Neuronal stem cell (in vitro differentiated cells): ENCODE data around the gene MAB21L4. TPM values are rescaled to one million over a fixed set of nuclear protein-coding genes. Genes with fewer than 3 reads are reported as not detected.
A peak's percentile ranks its signal among the peaks of the same experiment; 100 is the strongest.

Experiments
- DNase-seq: peaks from one replicate; pipeline ENCODE4 v3.0.0-alpha.2; 2013; ENCODE audit warnings: low spot score
- H2AFZ ChIP-seq: one replicate; pipeline ENCODE4 v1.6.1; 2013; ENCODE audit warnings: mild to moderate bottlenecking, low read length, inconsistent platforms
- H2AK5ac ChIP-seq: 2 replicates; pipeline ENCODE4 v1.6.1; 2013; ENCODE audit warnings: low read depth, mild to moderate bottlenecking, inconsistent platforms, low read length, moderate library complexity, mixed read lengths
- H2BK120ac ChIP-seq: 2 replicates; pipeline ENCODE4 v1.6.1; 2013; ENCODE audit warnings: low read depth, mild to moderate bottlenecking, inconsistent platforms, low read length, moderate library complexity, mixed read lengths
- H2BK12ac ChIP-seq: one replicate; pipeline ENCODE4 v1.6.1; 2013; ENCODE audit warnings: low read length, inconsistent platforms
- H2BK15ac ChIP-seq: 2 replicates; pipeline ENCODE4 v1.6.1; 2013; ENCODE audit warnings: mild to moderate bottlenecking, low read length, inconsistent platforms, mixed read lengths
- H2BK5ac ChIP-seq: one replicate; pipeline ENCODE4 v1.6.1; 2013; ENCODE audit warnings: inconsistent platforms, mild to moderate bottlenecking, low read length, moderate library complexity
- H3K14ac ChIP-seq: one replicate; pipeline ENCODE4 v1.6.1; 2013; ENCODE audit warnings: low read length, inconsistent platforms
- H3K18ac ChIP-seq: 2 replicates; pipeline ENCODE4 v1.6.1; 2013; ENCODE audit warnings: low read length, inconsistent platforms
- H3K23ac ChIP-seq: 2 replicates; pipeline ENCODE4 v1.6.1; 2013; ENCODE audit warnings: low read depth, mild to moderate bottlenecking, mixed read lengths, low read length, inconsistent platforms; ENCODE audit not compliant: poor library complexity
- H3K27ac ChIP-seq: replicated peaks from 3 replicates; pipeline ENCODE4 v1.5.1; 2013; ENCODE audit warnings: low read length, inconsistent platforms
- H3K27me3 ChIP-seq, 3 experiments: 2 replicates each; pipeline ENCODE4 v1.6.1; 2013; ENCODE audit warnings: low read length in 3 of 3, mild to moderate bottlenecking in 2 of 3, inconsistent platforms in 1 of 3, low read depth in 1 of 3, mixed read lengths in 1 of 3, moderate library complexity in 1 of 3; ENCODE audit not compliant: control insufficient read depth in 3 of 3, insufficient read depth in 3 of 3
- H3K36me3 ChIP-seq, 2 donors: replicated peaks in 1 of 2; 2 replicates each; pipeline ENCODE4 v1.6.1; 2013; ENCODE audit warnings: low read length in 2 of 2; ENCODE audit not compliant: control insufficient read depth in 2 of 2, insufficient read depth in 2 of 2
- H3K4ac ChIP-seq: 2 replicates; pipeline ENCODE4 v1.6.1; 2013; ENCODE audit warnings: inconsistent platforms, mild to moderate bottlenecking, low read length, moderate library complexity
- H3K4me1 ChIP-seq, 2 donors: 1 replicate in 1 of 2; 2 replicates in 1 of 2; pipeline ENCODE4 v1.6.1; 2013; ENCODE audit warnings: low read length in 2 of 2, low read depth in 1 of 2; ENCODE audit not compliant: control insufficient read depth in 2 of 2, insufficient read depth in 1 of 2
- H3K4me2 ChIP-seq: one replicate; pipeline ENCODE4 v1.6.1; 2013; ENCODE audit warnings: mild to moderate bottlenecking, low read length, inconsistent platforms; ENCODE audit not compliant: insufficient read depth, poor library complexity, severe bottlenecking
- H3K4me3 ChIP-seq, 2 donors: 2 replicates each; pipeline ENCODE4 v1.5.1; 2013; ENCODE audit warnings: low read length in 2 of 2, mild to moderate bottlenecking in 2 of 2, inconsistent platforms in 1 of 2, moderate library complexity in 1 of 2
- H3K79me1 ChIP-seq: one replicate; pipeline ENCODE4 v1.6.1; 2013; ENCODE audit warnings: low read depth, mild to moderate bottlenecking, inconsistent platforms, low read length, moderate library complexity
- H3K9ac ChIP-seq: one replicate; pipeline ENCODE4 v1.6.1; 2013; ENCODE audit warnings: mild to moderate bottlenecking, low read depth, low read length, inconsistent platforms; ENCODE audit not compliant: poor library complexity
- H3K9me3 ChIP-seq, 2 donors: replicated peaks in 1 of 2; 2 replicates each; pipeline versions ENCODE3 to v1.6.1; 2013; ENCODE audit warnings: low read length in 2 of 2, mild to moderate bottlenecking in 2 of 2, inconsistent platforms in 1 of 2, low read depth in 1 of 2, mixed read lengths in 1 of 2, moderate library complexity in 1 of 2; ENCODE audit not compliant: control insufficient read depth in 2 of 2, insufficient read depth in 1 of 2
- H4K8ac ChIP-seq: one replicate; pipeline ENCODE4 v1.6.1; 2013; ENCODE audit warnings: low read depth, mild to moderate bottlenecking, inconsistent platforms, low read length, moderate library complexity
- H4K91ac ChIP-seq: one replicate; pipeline ENCODE4 v1.6.1; 2013; ENCODE audit warnings: low read length, low read depth, mild to moderate bottlenecking, inconsistent platforms; ENCODE audit not compliant: poor library complexity
- WGBS, 2 donors: extraction: QIAGEN DNeasy Blood & Tissue Kit; methylation state at CpG; one replicate each; pipeline ENCODE4 v1.1.7; 2013; ENCODE audit warnings: missing lambda C conversion rate in 2 of 2, mixed read lengths in 1 of 2; ENCODE audit not compliant: insufficient read length in 2 of 2, insufficient replicate concordance in 1 of 2; ENCODE audit errors: extremely low coverage in 2 of 2; 5-methylcytosine and 5-hydroxymethylcytosine counted together
- polyA plus RNA-seq, 2 experiments: library from polyadenylated mRNA; stranded (reverse); fragments of 200-250 nt; gene quantifications; one replicate each; pipeline ENCODE4 v1.2.3, GENCODE V29; 2013

Gene MAB21L4
- not detected for polyA plus RNA-seq (2013, experiment 1 of 2)
- polyA plus RNA-seq (2013, experiment 2 of 2): not detected

- Histone ChIP-seq H2BK12ac (peak within 1 kb of the TSS; percentile 97), H2BK120ac (no peak within 1 kb of the TSS), H3K18ac (peak within 1 kb of the TSS; percentile 85), H3K4me3 (peak within 1 kb of the TSS in 1 of 2 donors; percentile 55), H4K8ac (peak within 1 kb of the TSS; percentile 65), H3K4me1 (peaks cover 0 to 4% of the 10 kb centered on the region in 2 donors), H3K9me3 (no peaks in the 10 kb centered on the region), H3K27me3 (peaks cover 0 to 15% (median 3%) of the 10 kb centered on the region in 3 experiments), H3K36me3 (no peaks in the 10 kb centered on the region), H2AK5ac (peak within 1 kb of the TSS; percentile 92), H3K23ac (peak within 1 kb of the TSS; percentile 98), H3K14ac (peak within 1 kb of the TSS; percentile 95), H3K27ac (no peak within 1 kb of the TSS), H2BK15ac (peak within 1 kb of the TSS; percentile 88), H2AFZ (no peak within 1 kb of the TSS), H3K79me1 (no peaks in the 10 kb centered on the region), H3K9ac (peak within 1 kb of the TSS; percentile 70), H2BK5ac (no peak within 1 kb of the TSS), H4K91ac (peak within 1 kb of the TSS; percentile 64), H3K4ac (no peak within 1 kb of the TSS), H3K4me2 (peak within 1 kb of the TSS; percentile 11)
- no peak for DNase-seq
- WGBS, 2 donors: no CpG with 5 or more reads among the region's 24 CpGs
Observed at GRCh38 chr2:240895656-240896388, at the start of gene MAB21L4. Gene MAB21L4 (minus strand): TSS chr2:240896156. CDS start chr2:240895997, 159 bp downstream.

- Histone ChIP-seq H3K36me3 (no peaks in the 10 kb centered on the region), H3K4ac (no peak overlapping the region), H2BK5ac (no peak overlapping the region), H4K8ac (no peak overlapping the region), H2AK5ac (no peak overlapping the region), H3K9me3 (peaks cover 0 to 6% of the 10 kb centered on the region in 2 donors), H2BK12ac (no peak overlapping the region), H3K9ac (no peak overlapping the region), H3K27me3 (peaks cover 0 to 37% (median 0%) of the 10 kb centered on the region in 3 experiments), H3K23ac (no peak overlapping the region), H3K18ac (no peak overlapping the region), H2AFZ (no peak overlapping the region), H2BK120ac (no peak overlapping the region), H3K4me1 (no peaks in the 10 kb centered on the region), H3K4me2 (no peak overlapping the region), H3K27ac (no peak overlapping the region), H3K79me1 (no peaks in the 10 kb centered on the region), H3K14ac (no peak overlapping the region), H4K91ac (no peak overlapping the region), H2BK15ac (no peak overlapping the region), H3K4me3 (no peak overlapping the region)
- WGBS, 2 donors: no CpG with 5 or more reads among the region's 9 CpGs
- DNase-seq: no peak
Observed at GRCh38 chr2:240936106-240936505, 40.1 kb upstream of the MAB21L4 start.

DNA sequence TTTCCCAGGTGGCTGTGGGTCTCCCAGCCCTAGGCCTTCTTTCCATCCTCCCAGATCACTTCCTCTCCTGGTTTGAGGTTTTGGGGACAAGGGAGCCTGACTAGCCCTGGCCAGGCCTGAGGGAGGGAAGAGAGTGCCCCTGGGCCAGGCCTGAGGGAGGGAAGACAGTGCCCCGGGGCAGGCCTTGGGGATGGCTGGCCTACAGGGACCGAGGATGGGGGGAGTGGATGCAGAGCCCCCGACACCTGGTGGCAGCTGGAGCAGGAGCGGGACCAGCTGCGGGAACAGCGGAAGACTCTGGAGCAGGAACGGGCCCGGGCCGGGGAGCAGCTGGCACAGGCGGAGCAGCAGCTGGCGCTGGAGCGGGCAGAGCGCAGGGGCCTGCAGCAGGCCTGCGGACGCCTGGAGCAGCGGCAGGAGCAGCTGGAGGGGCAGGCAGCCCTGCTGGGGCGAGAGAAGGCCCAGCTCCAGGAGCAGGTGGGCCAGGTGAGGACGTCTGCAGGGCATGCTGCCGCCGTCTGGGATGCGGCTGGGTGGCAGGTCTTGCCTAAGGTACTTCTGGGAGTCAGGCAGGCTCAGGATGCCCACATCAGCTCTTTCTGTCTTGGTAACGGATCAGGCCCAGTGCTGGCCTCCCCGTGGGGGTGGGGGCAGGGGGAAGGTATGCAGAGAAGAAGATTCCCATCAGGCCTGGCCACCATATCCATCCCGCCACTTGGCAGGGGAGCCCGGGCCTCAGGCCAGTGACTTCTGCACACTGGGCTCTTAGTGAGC lies 39.3 kb upstream of the MAB21L4 start:
- Histone ChIP-seq H3K23ac (no peak overlapping the region), H3K4ac (no peak overlapping the region), H2BK12ac (no peak overlapping the region), H3K27ac (no peak overlapping the region), H2AFZ (no peak overlapping the region), H3K18ac (peak overlapping the region; percentile 27), H2BK15ac (peak overlapping the region; percentile 17), H2BK5ac (no peak overlapping the region), H4K8ac (no peak overlapping the region), H3K4me2 (no peak overlapping the region), H4K91ac (no peak overlapping the region), H2AK5ac (no peak overlapping the region), H2BK120ac (no peak overlapping the region), H3K14ac (no peak overlapping the region), H3K4me1 (no peaks in the 10 kb centered on the region), H3K4me3 (no peak overlapping the region), H3K9ac (no peak overlapping the region), H3K79me1 (no peaks in the 10 kb centered on the region), H3K36me3 (no peaks in the 10 kb centered on the region), H3K9me3 (peaks cover 0 to 6% of the 10 kb centered on the region in 2 donors), H3K27me3 (peaks cover 0 to 44% (median 0%) of the 10 kb centered on the region in 3 experiments)
- WGBS, 2 donors: no CpG with 5 or more reads among the region's 25 CpGs
- no peak for DNase-seq

DNA sequence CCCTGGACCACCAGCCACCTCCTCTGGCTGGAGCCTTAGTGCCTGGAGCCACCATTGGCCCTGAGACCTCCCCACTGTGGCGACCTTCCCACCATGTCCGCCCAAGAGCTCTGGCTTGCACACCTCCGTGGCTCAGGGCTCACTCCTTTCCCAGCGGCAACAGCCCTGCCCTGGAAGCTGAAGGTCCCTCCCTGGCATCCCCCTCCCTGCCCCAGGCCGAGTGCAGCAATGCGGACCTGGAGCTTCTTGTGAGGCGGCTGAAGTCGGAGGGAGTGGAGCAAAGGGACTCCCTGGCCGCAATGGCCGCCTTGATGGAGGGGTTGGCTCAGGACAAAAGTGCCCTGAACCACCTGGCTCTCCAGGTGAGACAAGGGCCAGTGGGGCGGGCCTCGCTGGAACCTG lies 38.7 kb upstream of the MAB21L4 start:
- H2BK120ac ChIP-seq: no peak overlapping the region
- no peak overlapping the region for H3K4ac ChIP-seq
- no peak overlapping the region for H2BK12ac ChIP-seq
- H3K9me3 ChIP-seq: peaks cover 0 to 6% of the 10 kb centered on the region in 2 donors
- no peak overlapping the region for H2BK15ac ChIP-seq
- H2AFZ ChIP-seq: no peak overlapping the region
- H3K18ac ChIP-seq: no peak overlapping the region
- H3K27ac ChIP-seq: no peak overlapping the region
- no peak overlapping the region for H3K14ac ChIP-seq
- no peak overlapping the region for H4K91ac ChIP-seq
- no peak overlapping the region for H3K9ac ChIP-seq
- peaks cover 0 to 45% (median 0%) of the 10 kb centered on the region in 3 experiments for H3K27me3 ChIP-seq
- H3K23ac ChIP-seq: peak overlapping the region; percentile 52
- no peak overlapping the region for H2BK5ac ChIP-seq
- no peak overlapping the region for H2AK5ac ChIP-seq
- H3K4me1 ChIP-seq: no peaks in the 10 kb centered on the region
- H3K4me2 ChIP-seq: no peak overlapping the region
- no CpG with 5 or more reads among the region's 12 CpGs for WGBS, 2 donors
- H3K4me3 ChIP-seq: peak overlapping the region in 1 of 2 donors; percentile 39
- no peak overlapping the region for H4K8ac ChIP-seq
- no peak for DNase-seq
- H3K79me1 ChIP-seq: no peaks in the 10 kb centered on the region
- no peaks in the 10 kb centered on the region for H3K36me3 ChIP-seq
